ENCODE measurements around the gene CCDC171. TPM values are rescaled to one million over a fixed set of nuclear protein-coding genes. Genes with fewer than 3 reads are reported as not detected.

Gene CCDC171
- total RNA-seq, 2 donors from 2014 or later: 4.9 to 6.0 TPM

GRCh38 chr9:15915711-15916110 is 362.9 kb downstream of the CCDC171 start:
- Mint-ChIP-seq H3K27ac (no peak overlapping the region), H3K36me3 (ENCODE audit: insufficient read depth in 2 of 2) (peaks cover 5 to 9% of the 10 kb centered on the region in 2 donors), H3K4me3 (no peak overlapping the region), H3K9me3 (peaks cover 5 to 14% of the 10 kb centered on the region in 2 donors), H3K4me1 (ENCODE audit: low read depth) (no peaks in the 10 kb centered on the region), H3K27me3 (ENCODE audit: low read depth) (no peaks in the 10 kb centered on the region)
- no peak for DNase-seq
- no peak for ATAC-seq (replicated peaks in 1 of 2)

DNA sequence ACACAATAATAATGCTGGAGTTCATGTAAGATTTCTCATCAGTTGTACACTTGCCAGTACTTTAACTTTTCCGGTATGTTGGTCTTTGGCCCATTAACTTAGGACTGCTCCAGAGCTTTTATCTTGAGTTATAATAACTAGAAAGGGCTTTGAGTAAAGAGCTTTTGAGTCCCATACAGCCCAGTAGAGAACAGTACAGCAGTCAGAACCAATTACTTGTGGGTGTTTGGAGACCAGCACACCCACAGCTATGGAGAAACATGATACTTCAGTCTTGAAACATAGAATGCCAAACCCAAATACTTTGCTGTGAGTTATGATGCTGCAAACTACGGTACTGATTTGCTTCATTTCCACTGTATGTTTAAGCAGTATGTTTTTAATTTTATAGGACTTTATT is 374.3 kb downstream of the CCDC171 start:
- ATAC-seq (replicated peaks in 1 of 2) (no peak), DNase-seq (no peak)
- Mint-ChIP-seq H3K27ac (no peak overlapping the region), H3K4me3 (no peak overlapping the region), H3K4me1 (ENCODE audit: low read depth) (no peaks in the 10 kb centered on the region), H3K9me3 (no peaks in the 10 kb centered on the region), H3K27me3 (ENCODE audit: low read depth) (no peaks in the 10 kb centered on the region), H3K36me3 (ENCODE audit: insufficient read depth in 2 of 2) (no peaks in the 10 kb centered on the region)

- Mint-ChIP-seq H3K27me3 (ENCODE audit: low read depth) (no peaks in the 10 kb centered on the region), H3K4me1 (ENCODE audit: low read depth) (no peaks in the 10 kb centered on the region), H3K9me3 (peaks cover 0 to 5% of the 10 kb centered on the region in 2 donors), H3K27ac (no peak overlapping the region), H3K4me3 (no peak overlapping the region), H3K36me3 (ENCODE audit: insufficient read depth in 2 of 2) (no peaks in the 10 kb centered on the region)
- ATAC-seq (replicated peaks in 1 of 2): no peak
- DNase-seq: no peak
These were observed 382.9 kb downstream of the CCDC171 start for GRCh38 chr9:15935661-15936305.

DNA sequence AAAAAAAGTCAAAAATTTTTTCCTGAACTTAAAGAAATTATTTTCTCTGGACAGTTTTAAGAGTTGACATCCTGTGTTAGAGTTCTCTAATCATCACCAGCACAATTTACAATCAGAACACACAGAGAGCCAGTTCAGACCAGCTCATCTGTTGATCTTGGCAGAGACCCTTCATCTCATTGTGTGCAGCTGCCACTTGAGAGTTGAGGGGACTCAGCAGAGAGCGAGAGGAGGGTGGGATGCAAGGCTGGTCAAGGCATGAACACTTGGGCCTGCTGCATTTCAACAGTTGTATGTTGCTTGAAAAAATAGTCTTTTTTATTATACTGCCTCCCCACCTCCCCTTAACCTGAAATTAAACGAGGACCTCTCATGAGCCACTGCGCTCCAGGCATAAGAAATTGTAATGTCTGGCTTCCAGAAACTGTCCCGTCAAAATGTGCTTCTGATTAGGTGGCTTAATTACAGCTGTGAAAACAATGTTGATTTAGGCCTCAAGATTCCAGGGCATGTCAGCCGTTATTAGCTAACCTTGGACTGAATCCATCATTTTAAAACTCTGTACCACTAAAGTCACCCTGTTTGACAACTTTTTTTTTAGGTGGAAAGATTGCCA is 383.6 kb downstream of the CCDC171 start:
- H3K9me3 Mint-ChIP-seq: peaks cover 0 to 5% of the 10 kb centered on the region in 2 donors
- no peak for DNase-seq
- no peaks in the 10 kb centered on the region for H3K4me1 Mint-ChIP-seq (ENCODE audit: low read depth)
- H3K27ac Mint-ChIP-seq: no peak overlapping the region
- no peaks in the 10 kb centered on the region for H3K36me3 Mint-ChIP-seq (ENCODE audit: insufficient read depth in 2 of 2)
- no peaks in the 10 kb centered on the region for H3K27me3 Mint-ChIP-seq (ENCODE audit: low read depth)
- no peak overlapping the region for H3K4me3 Mint-ChIP-seq
- no peak for ATAC-seq (replicated peaks in 1 of 2)

DNA sequence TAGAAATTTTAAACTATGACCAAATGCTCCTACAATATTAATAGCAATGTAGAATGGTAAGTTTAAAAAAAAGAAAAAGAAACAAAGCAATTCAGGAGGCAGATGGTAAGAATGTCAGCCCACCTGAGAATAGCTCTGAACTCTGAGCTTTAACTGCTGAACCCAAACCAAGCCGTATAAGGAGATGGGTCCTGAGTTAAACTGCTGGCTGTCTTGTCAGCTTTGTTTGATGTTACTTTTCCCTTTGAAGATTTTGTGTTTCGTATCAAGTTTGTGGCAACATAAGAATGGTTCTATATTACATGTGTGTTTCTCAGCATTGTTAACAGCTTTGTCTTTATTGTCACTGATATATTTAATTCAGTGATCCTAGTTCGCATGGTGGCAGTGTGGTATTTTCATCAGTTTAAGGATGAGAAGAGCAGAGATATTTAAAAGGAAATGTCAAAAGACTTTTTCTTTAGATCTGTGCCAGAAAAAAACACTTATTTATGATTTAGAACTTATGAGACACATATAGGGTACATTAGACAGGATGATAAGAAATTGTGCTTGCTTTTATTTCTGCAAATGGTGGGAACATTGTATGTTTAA is 390.1 kb downstream of the CCDC171 start:
- Mint-ChIP-seq H3K36me3 (ENCODE audit: insufficient read depth in 2 of 2) (no peaks in the 10 kb centered on the region), H3K4me3 (no peak overlapping the region), H3K9me3 (no peaks in the 10 kb centered on the region), H3K27me3 (ENCODE audit: low read depth) (no peaks in the 10 kb centered on the region), H3K27ac (no peak overlapping the region), H3K4me1 (ENCODE audit: low read depth) (no peaks in the 10 kb centered on the region)
- ATAC-seq (replicated peaks in 1 of 2) (no peak), DNase-seq (no peak)

DNA sequence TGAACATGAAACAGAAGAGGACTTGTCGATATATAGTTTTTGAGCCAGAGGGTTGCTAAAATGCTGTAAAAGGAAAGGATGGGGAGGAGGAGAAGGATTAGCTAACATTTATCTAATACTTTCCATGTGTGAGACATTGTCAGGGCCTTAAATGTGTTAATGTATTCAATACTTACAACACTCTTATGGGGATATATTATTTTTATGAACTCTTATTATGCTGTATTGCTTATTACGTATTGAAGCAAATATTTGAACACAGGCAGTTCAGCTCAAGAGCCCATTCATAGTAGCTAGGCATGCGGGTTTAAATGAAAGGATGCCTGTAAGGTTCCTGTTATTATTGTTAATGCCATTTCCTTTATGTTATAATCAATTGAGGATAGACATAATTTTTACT is 391.5 kb downstream of the CCDC171 start:
- Mint-ChIP-seq H3K4me1 (ENCODE audit: low read depth) (no peaks in the 10 kb centered on the region), H3K27ac (no peak overlapping the region), H3K9me3 (peaks cover 0 to 1% of the 10 kb centered on the region in 2 donors), H3K36me3 (ENCODE audit: insufficient read depth in 2 of 2) (no peaks in the 10 kb centered on the region), H3K27me3 (ENCODE audit: low read depth) (no peaks in the 10 kb centered on the region), H3K4me3 (no peak overlapping the region)
- ATAC-seq (replicated peaks in 1 of 2) (no peak), DNase-seq (no peak)

GRCh38 chr9:15959663-15960062 is 406.8 kb downstream of the CCDC171 start:
- ATAC-seq (replicated peaks in 1 of 2) (no peak), DNase-seq (no peak)
- Mint-ChIP-seq H3K9me3 (peaks cover under 1 to 2% of the 10 kb centered on the region in 2 donors), H3K4me3 (no peak overlapping the region), H3K4me1 (ENCODE audit: low read depth) (no peaks in the 10 kb centered on the region), H3K36me3 (ENCODE audit: insufficient read depth in 2 of 2) (peaks cover 0 to under 1% of the 10 kb centered on the region in 2 donors), H3K27ac (no peak overlapping the region), H3K27me3 (ENCODE audit: low read depth) (no peaks in the 10 kb centered on the region)

DNA sequence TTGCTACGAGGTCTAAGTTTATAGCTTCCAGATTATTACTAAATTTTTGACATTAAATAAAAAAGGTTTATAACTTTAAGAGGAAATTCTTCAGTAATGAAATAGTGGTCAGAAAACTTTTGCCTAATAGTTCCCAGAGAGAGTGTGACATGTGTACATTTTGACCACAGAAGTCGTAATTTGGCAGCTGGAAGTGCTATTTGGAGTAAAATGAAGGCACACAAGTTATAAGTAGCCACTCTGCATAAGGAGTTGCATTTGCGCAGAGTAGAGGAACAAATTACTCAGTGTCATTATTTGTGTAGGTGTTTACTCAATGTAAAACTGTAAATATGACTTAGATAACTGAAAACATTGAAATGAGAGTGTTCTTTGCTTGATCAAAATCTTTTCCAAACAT is 408.4 kb downstream of the CCDC171 start:
- no peak for ATAC-seq (replicated peaks in 1 of 2)
- no peak overlapping the region for H3K4me3 Mint-ChIP-seq

GRCh38 chr9:15965246-15965745 is 412.5 kb downstream of the CCDC171 start:
- Mint-ChIP-seq H3K4me1 (ENCODE audit: low read depth) (no peaks in the 10 kb centered on the region), H3K4me3 (no peak overlapping the region), H3K27ac (no peak overlapping the region), H3K27me3 (ENCODE audit: low read depth) (no peaks in the 10 kb centered on the region), H3K36me3 (ENCODE audit: insufficient read depth in 2 of 2) (no peaks in the 10 kb centered on the region), H3K9me3 (no peaks in the 10 kb centered on the region)
- no peak for ATAC-seq (replicated peaks in 1 of 2)
- no peak for DNase-seq

More for the DNA sequence above, 408.4 kb downstream of the CCDC171 start:
- Mint-ChIP-seq H3K9me3 (no peaks in the 10 kb centered on the region), H3K27me3 (ENCODE audit: low read depth) (no peaks in the 10 kb centered on the region), H3K27ac (no peak overlapping the region), H3K4me1 (ENCODE audit: low read depth) (no peaks in the 10 kb centered on the region), H3K36me3 (ENCODE audit: insufficient read depth in 2 of 2) (no peaks in the 10 kb centered on the region)
- DNase-seq: no peak

DNA sequence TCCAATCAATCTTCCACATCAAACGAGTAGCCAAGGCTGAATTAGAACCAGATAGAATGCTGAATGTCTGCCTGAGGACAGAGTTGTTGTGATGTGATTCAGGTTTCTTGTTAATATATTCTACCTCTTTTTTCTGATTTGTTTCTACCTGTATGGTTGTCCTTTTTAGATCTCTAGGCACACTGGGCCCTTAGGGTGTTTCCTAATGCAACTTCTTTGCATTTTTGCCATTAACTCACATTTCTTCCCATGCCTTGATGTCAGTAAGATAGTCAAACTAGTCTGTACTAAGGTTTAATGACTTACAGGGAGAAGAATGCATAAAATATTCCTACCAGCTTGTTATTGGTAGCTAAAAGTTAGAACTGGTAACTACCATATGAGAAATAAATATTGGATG is 413.6 kb downstream of the CCDC171 start:
- no peak overlapping the region for H3K27ac Mint-ChIP-seq
- no peak overlapping the region for H3K4me3 Mint-ChIP-seq
- ATAC-seq (replicated peaks in 1 of 2): no peak
- H3K27me3 Mint-ChIP-seq (ENCODE audit: low read depth): no peaks in the 10 kb centered on the region
- no peak for DNase-seq
- no peaks in the 10 kb centered on the region for H3K9me3 Mint-ChIP-seq
- H3K4me1 Mint-ChIP-seq (ENCODE audit: low read depth): no peaks in the 10 kb centered on the region
- H3K36me3 Mint-ChIP-seq (ENCODE audit: insufficient read depth in 2 of 2): no peaks in the 10 kb centered on the region

DNA sequence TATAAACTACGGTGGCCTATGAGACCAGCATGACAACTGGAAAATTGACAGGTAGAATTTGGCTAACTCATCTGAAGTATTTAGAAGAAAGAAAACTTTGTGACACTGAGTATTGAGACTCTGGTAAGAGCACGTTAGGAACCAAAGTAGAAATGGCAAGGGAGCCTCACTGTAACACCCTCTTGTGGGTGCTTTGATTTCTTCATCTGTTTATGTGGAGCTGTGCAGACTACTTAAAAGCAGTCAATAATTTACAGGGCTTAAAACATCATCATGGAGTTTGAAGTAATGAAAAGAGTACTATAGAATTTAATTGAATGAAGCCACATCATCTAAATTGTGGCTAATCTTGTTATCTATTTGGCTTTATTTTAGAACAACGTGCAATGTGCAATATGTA is 414.2 kb downstream of the CCDC171 start:
- no peaks in the 10 kb centered on the region for H3K36me3 Mint-ChIP-seq (ENCODE audit: insufficient read depth in 2 of 2)
- H3K27ac Mint-ChIP-seq: no peak overlapping the region
- no peaks in the 10 kb centered on the region for H3K27me3 Mint-ChIP-seq (ENCODE audit: low read depth)
- no peaks in the 10 kb centered on the region for H3K9me3 Mint-ChIP-seq
- H3K4me3 Mint-ChIP-seq: no peak overlapping the region
- DNase-seq (no peak), ATAC-seq (replicated peaks in 1 of 2) (no peak)
- no peaks in the 10 kb centered on the region for H3K4me1 Mint-ChIP-seq (ENCODE audit: low read depth)

GRCh38 chr9:15972760-15973159 is 419.9 kb downstream of the CCDC171 start:
- ATAC-seq (replicated peaks in 1 of 2) (no peak), DNase-seq (no peak)
- no peaks in the 10 kb centered on the region for H3K4me1 Mint-ChIP-seq (ENCODE audit: low read depth)
- no peaks in the 10 kb centered on the region for H3K36me3 Mint-ChIP-seq (ENCODE audit: insufficient read depth in 2 of 2)
- H3K9me3 Mint-ChIP-seq: no peaks in the 10 kb centered on the region
- no peaks in the 10 kb centered on the region for H3K27me3 Mint-ChIP-seq (ENCODE audit: low read depth)
- no peak overlapping the region for H3K27ac Mint-ChIP-seq
- H3K4me3 Mint-ChIP-seq: no peak overlapping the region

DNA sequence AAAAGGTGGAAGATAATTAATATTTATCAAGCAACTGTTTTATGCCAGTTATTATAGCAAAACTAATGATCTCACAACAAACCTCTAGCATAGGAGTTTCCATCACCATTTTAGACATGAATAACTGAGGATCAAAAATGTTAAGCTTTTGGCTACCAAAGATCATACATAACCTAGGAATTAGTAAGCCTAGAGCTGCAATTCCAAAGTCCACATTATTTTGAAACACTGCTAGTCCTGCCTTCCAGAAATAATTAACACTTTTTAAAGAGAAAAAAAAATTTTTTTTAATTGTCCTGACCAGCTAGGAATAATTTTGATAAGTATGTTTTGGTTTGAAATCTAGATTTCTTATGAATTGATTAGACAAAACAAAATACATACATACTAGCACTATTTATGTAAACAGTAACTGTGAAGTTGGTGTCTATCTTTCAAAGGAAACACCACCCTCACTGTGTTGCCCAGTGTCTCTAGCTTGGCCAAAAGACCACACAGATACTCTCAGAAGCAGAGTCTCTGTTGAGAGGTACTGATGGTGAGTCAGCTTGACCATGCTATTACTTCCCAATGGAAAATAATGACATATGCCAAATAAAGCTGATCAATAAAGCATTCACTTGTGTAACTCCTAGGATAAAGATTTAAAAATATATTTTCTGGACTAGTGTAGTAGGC is 422.4 kb downstream of the CCDC171 start:
- no peaks in the 10 kb centered on the region for H3K9me3 Mint-ChIP-seq
- no peak for ATAC-seq (replicated peaks in 1 of 2)
- DNase-seq: no peak
- H3K4me1 Mint-ChIP-seq (ENCODE audit: low read depth): no peaks in the 10 kb centered on the region
- H3K4me3 Mint-ChIP-seq: no peak overlapping the region
- H3K27ac Mint-ChIP-seq: no peak overlapping the region
- H3K36me3 Mint-ChIP-seq (ENCODE audit: insufficient read depth in 2 of 2): no peaks in the 10 kb centered on the region
- no peaks in the 10 kb centered on the region for H3K27me3 Mint-ChIP-seq (ENCODE audit: low read depth)
